Right lobe of liver (tissue), 4 donors: ENCODE measurements around the gene EMX2.

Experiments used
- POLR2A ChIP-seq: fragments of 450-650 bp; IDR thresholded peaks from one replicate; pipeline ENCODE4 v1.6.1; 2017; ENCODE audit warnings: antibody characterized with exemption, mild to moderate bottlenecking
- TF ChIP-seq, protein P1 (sequence below), 4 donors: fragments of 200-600 bp in 3 of 4; fragments of 450-650 bp in 1 of 4; IDR thresholded peaks; one replicate each; pipeline versions ENCODE4 v1.5.1 to v1.8.0; 2016 to 2022; ENCODE audit warnings: antibody characterized with exemption in 4 of 4, mild to moderate bottlenecking in 2 of 4
- donor health status: DM: no; HTN: no; CAD: no.
- donor health status: DM: no; HTN: no; CAD: no.
- donor health status: DM: no; HTN: yes; CAD: no.

DNA sequence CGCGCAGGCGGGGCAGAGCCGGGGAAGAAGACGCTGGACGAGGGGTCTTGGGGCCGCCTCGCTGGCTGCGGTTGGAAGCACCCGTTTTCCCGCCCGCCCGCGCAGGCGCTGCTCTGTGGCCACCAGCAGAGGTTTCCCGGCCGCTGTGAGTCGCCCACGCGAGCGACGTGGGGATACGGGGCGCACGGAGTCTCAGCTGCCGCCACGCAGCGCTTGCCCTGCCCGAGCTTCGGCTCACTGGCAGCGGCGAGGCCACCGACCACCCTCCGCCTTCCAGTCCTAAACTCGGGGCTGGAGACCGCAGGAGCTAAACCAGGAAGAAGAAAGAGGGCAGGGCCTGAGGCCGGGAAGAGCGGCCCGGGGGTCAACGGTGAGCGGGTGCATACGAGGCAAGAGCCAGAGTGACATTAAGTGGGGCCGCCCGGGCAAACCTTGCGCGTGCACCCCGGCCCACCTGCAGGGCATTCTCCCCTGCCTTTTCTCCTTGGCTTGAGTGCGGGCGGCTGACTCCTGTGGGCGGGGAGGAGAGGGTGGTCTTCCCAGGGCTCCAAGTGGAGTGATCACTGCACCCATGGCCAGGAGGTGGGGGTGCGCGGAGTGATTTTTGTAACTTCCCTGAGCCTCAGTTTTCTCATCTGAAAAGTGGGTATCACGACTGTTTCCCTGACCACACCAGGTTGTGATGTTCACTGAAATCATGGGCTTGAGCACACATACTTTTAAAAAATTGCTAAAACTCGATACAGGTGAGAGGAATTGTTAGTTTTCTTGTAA lies 7.1 kb upstream of the EMX2 start:
- TF ChIP-seq POLR2A = no peak
- TF ChIP-seq, protein P1, sequence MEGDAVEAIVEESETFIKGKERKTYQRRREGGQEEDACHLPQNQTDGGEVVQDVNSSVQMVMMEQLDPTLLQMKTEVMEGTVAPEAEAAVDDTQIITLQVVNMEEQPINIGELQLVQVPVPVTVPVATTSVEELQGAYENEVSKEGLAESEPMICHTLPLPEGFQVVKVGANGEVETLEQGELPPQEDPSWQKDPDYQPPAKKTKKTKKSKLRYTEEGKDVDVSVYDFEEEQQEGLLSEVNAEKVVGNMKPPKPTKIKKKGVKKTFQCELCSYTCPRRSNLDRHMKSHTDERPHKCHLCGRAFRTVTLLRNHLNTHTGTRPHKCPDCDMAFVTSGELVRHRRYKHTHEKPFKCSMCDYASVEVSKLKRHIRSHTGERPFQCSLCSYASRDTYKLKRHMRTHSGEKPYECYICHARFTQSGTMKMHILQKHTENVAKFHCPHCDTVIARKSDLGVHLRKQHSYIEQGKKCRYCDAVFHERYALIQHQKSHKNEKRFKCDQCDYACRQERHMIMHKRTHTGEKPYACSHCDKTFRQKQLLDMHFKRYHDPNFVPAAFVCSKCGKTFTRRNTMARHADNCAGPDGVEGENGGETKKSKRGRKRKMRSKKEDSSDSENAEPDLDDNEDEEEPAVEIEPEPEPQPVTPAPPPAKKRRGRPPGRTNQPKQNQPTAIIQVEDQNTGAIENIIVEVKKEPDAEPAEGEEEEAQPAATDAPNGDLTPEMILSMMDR (IDR thresholded peaks at IDR 0.05) = no peak
